ENCODE measurements around the gene KIF20A.

DNA sequence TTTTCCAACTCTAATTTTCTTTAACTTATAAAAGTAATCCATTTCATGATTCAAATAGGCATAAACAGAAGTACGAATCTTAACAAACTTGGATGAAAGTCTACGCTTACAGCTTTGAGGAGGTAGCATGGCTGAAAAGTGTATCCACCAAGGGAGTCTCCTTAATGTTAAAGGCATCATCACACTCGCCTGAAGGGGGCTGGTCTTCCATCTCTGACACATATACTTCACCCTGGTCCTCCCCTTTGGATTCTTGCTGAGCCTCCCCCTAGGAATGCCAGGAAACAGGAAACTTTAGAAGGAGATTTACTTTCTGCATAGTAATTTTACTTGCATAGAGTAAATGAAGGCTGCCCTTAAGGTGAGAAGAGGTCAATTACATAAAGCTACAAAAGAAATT, 29.4 kb upstream of the KIF20A start:
- TF ChIP-seq, protein P1, sequence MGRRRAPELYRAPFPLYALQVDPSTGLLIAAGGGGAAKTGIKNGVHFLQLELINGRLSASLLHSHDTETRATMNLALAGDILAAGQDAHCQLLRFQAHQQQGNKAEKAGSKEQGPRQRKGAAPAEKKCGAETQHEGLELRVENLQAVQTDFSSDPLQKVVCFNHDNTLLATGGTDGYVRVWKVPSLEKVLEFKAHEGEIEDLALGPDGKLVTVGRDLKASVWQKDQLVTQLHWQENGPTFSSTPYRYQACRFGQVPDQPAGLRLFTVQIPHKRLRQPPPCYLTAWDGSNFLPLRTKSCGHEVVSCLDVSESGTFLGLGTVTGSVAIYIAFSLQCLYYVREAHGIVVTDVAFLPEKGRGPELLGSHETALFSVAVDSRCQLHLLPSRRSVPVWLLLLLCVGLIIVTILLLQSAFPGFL (CRISPR knock-in tag; IDR thresholded peaks at IDR 0.05; ENCODE audit: borderline replicate concordance): no peak
- TF ChIP-seq, protein P2, sequence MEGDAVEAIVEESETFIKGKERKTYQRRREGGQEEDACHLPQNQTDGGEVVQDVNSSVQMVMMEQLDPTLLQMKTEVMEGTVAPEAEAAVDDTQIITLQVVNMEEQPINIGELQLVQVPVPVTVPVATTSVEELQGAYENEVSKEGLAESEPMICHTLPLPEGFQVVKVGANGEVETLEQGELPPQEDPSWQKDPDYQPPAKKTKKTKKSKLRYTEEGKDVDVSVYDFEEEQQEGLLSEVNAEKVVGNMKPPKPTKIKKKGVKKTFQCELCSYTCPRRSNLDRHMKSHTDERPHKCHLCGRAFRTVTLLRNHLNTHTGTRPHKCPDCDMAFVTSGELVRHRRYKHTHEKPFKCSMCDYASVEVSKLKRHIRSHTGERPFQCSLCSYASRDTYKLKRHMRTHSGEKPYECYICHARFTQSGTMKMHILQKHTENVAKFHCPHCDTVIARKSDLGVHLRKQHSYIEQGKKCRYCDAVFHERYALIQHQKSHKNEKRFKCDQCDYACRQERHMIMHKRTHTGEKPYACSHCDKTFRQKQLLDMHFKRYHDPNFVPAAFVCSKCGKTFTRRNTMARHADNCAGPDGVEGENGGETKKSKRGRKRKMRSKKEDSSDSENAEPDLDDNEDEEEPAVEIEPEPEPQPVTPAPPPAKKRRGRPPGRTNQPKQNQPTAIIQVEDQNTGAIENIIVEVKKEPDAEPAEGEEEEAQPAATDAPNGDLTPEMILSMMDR (IDR thresholded peaks at IDR 0.05): no peak
- no peak for TF ChIP-seq NR3C1 (CRISPR knock-in tag; conservative IDR thresholded peaks at IDR 0.05; ENCODE audit: low read depth)
- TF ChIP-seq ELF4 (CRISPR knock-in tag; IDR thresholded peaks at IDR 0.05; ENCODE audit: low read depth): no peak
- TF ChIP-seq, protein P3, sequence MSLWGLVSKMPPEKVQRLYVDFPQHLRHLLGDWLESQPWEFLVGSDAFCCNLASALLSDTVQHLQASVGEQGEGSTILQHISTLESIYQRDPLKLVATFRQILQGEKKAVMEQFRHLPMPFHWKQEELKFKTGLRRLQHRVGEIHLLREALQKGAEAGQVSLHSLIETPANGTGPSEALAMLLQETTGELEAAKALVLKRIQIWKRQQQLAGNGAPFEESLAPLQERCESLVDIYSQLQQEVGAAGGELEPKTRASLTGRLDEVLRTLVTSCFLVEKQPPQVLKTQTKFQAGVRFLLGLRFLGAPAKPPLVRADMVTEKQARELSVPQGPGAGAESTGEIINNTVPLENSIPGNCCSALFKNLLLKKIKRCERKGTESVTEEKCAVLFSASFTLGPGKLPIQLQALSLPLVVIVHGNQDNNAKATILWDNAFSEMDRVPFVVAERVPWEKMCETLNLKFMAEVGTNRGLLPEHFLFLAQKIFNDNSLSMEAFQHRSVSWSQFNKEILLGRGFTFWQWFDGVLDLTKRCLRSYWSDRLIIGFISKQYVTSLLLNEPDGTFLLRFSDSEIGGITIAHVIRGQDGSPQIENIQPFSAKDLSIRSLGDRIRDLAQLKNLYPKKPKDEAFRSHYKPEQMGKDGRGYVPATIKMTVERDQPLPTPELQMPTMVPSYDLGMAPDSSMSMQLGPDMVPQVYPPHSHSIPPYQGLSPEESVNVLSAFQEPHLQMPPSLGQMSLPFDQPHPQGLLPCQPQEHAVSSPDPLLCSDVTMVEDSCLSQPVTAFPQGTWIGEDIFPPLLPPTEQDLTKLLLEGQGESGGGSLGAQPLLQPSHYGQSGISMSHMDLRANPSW (CRISPR knock-in tag; conservative IDR thresholded peaks at IDR 0.05; ENCODE audit: low read depth): no peak
- TF ChIP-seq, protein P4, sequence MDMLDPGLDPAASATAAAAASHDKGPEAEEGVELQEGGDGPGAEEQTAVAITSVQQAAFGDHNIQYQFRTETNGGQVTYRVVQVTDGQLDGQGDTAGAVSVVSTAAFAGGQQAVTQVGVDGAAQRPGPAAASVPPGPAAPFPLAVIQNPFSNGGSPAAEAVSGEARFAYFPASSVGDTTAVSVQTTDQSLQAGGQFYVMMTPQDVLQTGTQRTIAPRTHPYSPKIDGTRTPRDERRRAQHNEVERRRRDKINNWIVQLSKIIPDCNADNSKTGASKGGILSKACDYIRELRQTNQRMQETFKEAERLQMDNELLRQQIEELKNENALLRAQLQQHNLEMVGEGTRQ (CRISPR knock-in tag; IDR thresholded peaks at IDR 0.05): no peak
- no peak for TF ChIP-seq JUN (CRISPR knock-in tag; IDR thresholded peaks at IDR 0.05)
- no peak for TF ChIP-seq RELA (CRISPR knock-in tag; IDR thresholded peaks at IDR 0.05; ENCODE audit: borderline replicate concordance)
- TF ChIP-seq KAT7 (CRISPR knock-in tag; IDR thresholded peaks at IDR 0.05; ENCODE audit: borderline replicate concordance): no peak
- TF ChIP-seq, protein P5, sequence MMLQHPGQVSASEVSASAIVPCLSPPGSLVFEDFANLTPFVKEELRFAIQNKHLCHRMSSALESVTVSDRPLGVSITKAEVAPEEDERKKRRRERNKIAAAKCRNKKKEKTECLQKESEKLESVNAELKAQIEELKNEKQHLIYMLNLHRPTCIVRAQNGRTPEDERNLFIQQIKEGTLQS (CRISPR knock-in tag; conservative IDR thresholded peaks at IDR 0.05): no peak
- no peak for TF ChIP-seq NFE2L1 (CRISPR knock-in tag; IDR thresholded peaks at IDR 0.05)
- TF ChIP-seq EMX1 (CRISPR knock-in tag; IDR thresholded peaks at IDR 0.05): no peak
- no peak for TF ChIP-seq ATF1 (CRISPR knock-in tag; IDR thresholded peaks at IDR 0.05)
- no peak for TF ChIP-seq ZNF138 (CRISPR knock-in tag; conservative IDR thresholded peaks at IDR 0.05)
